ENCODE results near the gene SLC38A5. TPM values are rescaled to one million over a fixed set of nuclear protein-coding genes. Genes with fewer than 3 reads are reported as not detected.
"Not testable (repeated sequence)": the region's sequence is repeated elsewhere in the genome, so short reads cannot be mapped to it uniquely, and the experiment has no call there.

The SLC38A5 gene
- polyA plus RNA-seq (ENCODE audit: insufficient read length in 3 of 3) = 1 to 10 TPM; 3.2 to 6.0 (median 4.1) TPM

DNA sequence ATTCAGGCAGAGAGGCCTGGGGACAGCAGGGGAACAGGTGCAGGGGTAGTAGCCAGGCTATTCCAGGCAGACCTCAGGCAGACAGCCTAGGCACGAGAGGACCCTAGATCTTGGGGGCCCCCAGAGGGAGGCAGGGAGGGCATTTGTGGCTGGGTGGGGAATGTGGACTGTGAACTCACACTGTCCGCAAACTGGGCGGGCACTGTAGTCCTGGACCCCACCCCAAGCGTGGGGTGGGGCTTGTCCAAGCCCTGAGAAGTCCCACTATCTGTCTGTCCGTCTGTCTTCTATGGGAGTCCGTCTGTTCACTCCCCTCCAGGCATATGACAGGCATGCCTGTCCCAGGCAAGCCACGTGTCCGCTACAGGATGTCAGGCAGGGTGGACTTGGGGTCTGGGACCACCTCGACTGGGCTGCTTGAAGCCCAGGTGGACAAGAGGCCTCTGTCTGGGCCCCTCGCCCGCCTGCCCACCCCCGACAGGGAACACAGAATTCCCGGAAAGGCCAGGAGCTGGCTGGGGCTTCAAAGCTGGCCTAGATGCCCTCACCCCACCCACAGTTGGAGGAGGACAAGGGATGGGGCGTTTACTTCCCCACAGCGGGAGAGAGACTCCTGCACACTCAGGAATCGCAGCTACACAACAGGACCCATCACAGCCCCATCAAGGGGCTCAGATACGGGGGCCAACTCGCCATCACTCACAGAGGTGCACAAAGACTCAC, at the start of gene SLC38A5:
Gene SLC38A5, minus strand, starts transcription at position 151 of the 723 bp plus-strand sequence. CDS start 2,336 bp downstream, outside the sequence.
- no peak for DNase-seq (ENCODE audit: low read depth in 3 of 3, low spot score in 2 of 3)

DNA sequence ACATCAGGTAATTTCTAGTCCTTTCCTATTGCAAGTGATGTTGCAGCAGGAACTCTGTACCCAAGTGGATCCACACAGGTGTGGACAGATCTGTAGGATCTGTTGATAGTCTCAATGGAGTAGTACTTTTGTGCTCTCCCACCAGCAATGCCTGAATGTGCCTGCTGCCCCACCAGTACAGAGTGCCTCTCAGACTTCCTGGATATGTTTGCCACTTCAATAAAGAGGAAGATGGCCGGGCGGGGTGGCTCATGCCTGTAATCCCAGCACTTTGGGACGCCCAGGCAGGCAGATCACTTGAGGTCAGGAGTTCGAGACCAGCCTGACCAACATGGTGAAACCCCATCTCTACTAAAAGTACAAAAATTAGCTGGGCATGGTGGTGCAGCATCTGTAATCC, 49.4 kb upstream of the SLC38A5 start:
- not testable (repeated sequence) for DNase-seq (ENCODE audit: low read depth in 3 of 3, low spot score in 2 of 3)

DNA sequence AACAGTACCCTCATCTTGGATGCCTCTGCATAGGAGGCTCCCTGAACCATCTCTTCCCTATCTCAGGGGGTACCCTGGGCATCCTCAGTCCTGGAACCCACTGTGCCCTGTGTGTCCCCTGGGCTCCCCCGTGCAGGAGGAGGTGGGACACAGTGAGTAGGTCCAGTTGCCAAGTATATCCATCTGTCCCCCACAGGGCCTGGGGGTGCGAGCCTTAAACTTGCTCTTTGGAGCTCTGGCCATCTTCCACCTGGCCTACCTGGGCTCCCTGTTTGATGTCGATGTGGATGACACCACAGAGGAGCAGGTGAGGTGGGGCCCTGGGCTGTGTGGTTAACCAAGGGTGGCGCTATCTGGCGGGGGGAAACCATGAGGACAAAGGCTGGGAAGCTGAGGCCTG, 46.9 kb upstream of the SLC38A5 start:
- no peak for DNase-seq (ENCODE audit: low read depth in 3 of 3, low spot score in 2 of 3)

DNA sequence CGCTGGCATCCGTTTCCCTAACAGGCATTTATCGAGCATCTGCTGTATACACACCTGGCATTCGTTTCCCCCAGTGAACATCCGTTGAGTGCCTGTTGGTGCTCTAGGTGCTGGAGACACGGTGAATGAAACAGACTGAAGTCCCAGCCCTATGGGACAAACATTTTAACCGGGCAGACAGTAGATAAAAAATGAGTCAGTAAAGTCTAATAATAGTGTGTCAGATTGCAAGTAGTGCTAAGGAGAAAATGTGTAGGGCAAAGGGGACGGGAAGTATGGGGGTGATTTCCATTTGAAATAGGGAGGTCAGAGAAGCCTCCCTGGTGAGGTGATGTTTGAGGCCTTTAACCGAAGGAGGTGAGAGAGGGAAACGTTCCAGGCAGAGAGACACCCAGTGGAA, 46.2 kb upstream of the SLC38A5 start:
- no peak for DNase-seq (ENCODE audit: low read depth in 3 of 3, low spot score in 2 of 3)

DNA sequence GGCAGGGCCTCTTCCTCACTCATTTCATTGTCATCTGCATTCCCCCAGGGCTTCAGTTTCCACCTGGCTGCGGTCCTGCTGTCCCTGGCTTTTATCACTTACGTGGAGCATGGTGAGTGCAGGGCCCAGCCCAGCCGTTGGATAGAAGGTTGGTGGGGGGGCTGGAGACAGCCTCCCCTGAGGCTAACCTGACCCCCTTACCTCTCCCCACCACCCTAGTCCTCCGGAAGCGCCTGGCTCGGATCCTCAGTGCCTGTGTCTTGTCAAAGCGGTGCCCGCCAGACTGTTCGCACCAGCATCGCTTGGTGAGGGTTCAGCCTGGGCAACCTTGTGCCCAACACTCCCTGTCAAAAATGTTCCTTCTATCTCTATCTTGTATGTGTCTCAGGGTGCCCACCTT, 45.8 kb upstream of the SLC38A5 start:
- DNase-seq (ENCODE audit: low read depth in 3 of 3, low spot score in 2 of 3) = no peak

DNA sequence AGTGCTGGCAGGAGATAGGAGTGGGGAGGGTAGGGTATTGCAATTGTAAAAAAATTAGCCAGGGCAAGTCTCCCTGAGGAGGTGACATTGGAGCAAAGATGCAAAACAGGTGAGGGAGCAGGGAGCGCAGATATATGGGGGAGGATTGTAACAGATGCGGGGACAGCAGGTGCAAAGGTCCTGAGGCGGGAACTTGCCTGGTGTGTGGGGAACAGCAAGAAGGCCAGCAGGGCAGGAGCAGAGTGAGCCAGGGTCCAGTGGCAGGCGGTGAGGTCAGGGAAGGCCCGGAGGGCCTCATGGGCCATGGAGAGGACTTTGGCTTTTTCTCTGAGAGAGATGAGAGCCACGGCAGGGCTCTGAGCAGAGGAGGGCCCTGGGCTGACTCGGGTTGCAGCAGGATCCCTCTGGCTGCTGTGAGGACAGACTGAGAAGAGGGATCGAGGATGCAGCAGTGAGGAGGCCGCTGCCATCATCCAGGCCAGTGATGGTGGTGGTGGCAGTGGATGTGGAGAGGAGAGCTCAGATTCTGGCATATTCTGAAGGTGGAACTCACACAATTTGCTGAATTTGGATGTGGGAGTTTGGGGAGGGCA, 44.9 kb upstream of the SLC38A5 start:
- DNase-seq (ENCODE audit: low read depth in 3 of 3, low spot score in 2 of 3) = no peak

DNA sequence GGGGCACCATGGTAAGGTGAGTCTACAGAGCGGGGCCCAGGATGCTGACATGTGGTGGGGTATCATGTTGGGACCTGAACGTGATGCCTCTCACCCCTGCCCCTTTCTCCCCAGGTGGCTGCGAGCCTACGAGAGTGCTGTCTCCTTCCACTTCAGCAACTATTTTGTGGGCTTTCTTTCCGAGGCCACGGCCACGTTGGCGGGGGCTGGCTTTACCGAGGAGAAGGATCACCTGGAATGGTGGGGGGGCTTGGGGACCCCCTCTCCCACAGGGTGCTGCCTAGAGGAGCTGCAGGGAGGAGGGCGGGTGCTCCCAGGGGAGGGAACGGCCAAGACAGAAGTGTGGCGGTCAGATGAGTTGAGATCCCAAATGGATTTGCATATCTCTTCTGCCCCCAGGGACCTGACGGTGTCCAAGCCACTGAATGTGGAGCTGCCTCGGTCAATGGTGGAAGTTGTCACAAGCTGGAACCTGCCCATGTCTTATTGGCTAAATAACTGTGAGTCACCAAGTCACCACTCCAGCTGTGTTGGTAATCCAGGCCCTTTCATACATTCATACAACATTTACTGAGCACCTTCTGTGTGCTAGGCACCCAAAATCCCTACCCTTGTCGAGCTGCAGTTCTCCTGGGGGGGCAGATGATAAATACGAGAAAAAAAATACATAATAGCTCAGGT, 44.2 kb upstream of the SLC38A5 start:
- no peak for DNase-seq (ENCODE audit: low read depth in 3 of 3, low spot score in 2 of 3)

DNA sequence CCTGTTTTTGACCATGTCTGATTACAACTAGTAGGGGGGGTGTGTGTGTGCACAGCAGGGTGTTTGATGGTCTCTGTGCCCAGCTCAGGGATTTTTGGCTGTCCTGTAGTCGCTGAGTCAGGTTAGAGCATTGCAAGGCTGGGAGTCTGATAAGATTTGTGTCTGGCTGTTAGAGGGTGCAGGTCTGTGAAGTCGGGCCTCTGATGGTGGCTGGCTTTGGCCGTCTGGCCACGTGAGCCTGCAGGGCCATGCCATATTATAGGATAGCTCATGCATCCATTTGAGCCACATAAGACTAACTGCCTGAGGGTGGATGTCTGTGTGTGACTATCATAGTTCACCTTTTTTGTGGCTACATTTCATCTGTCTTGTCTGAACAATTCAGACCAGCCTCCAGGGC, 43.6 kb upstream of the SLC38A5 start:
- DNase-seq (ENCODE audit: low read depth in 3 of 3, low spot score in 2 of 3) = no peak

DNA sequence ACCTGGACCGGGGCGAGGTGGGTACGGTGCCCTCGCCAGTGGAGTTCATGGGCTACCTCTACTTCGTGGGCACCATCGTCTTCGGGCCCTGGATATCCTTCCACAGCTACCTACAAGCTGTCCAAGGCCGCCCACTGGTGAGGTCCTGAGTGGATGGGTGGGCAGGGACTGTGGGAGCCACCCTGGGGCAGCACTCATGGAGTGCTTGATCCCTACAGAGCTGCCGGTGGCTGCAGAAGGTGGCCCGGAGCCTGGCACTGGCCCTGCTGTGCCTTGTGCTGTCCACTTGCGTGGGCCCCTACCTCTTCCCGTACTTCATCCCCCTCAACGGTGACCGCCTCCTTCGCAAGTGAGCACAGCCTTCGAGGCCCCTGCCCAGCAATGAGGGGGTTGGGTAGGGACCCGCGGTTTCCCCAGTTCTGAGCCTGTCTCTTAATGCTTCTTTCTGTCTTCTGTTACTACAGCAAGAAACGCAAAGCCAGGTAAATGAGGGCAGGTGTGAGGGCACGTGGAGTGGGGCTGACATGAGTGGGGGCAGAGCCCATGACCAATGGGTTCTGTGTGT, 42.4 kb upstream of the SLC38A5 start:
- DNase-seq (ENCODE audit: low read depth in 3 of 3, low spot score in 2 of 3) = no peak

DNA sequence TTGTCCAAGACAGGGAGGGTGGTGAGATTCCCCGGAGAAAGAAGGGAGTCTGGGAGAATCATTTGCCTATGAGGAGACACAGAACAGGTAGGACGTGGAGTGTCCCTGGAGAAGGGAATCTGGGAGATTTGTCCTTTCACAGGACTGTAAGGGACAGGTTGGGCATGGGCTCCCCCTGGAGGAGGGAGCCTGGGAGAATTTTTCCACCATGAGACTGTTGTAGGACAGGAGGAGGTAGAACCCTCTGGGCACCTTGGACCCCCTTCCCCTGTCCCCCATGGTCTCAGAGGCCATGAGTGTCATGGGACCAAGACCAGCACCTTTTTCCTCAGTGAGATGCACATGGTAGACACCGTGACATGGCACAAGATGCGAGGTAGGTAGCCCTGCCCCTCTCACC, 41.5 kb upstream of the SLC38A5 start:
- DNase-seq (ENCODE audit: low read depth in 3 of 3, low spot score in 2 of 3) = no peak

DNA sequence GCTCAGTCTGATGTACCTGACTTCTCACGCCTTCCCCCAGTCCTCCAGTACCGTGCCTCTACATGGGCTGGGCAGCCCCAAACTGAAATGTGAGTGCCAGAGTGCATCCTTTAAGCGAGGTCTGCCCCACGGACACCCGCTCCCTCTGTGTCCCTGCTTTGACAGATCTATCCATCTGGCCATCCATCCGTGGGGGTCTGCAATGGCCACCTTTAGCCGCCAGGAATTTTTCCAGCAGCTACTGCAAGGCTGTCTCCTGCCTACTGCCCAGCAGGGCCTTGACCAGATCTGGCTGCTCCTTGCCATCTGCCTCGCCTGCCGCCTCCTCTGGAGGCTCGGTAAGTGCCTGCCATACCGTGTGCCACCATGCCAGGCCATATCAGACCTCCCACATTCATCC, 39.6 kb upstream of the SLC38A5 start:
- no peak for DNase-seq (ENCODE audit: low read depth in 3 of 3, low spot score in 2 of 3)

DNA sequence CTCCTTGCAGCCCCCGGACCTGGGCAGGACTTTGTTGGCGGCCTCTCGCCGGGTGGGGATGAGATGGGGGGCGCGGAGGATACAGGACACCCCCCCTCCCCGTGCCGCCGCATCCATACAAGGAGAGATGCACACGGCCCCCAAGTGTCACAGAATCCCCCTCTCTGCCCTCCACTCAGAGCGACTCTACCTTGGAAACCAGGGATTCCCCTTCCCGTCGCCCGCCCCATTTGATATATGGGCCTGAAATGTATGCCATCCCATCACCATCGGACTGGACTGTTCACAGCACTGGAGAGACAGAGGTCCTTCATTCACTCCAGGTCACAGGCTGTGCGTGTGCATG, 39.2 kb upstream of the SLC38A5 start:
- no peak for DNase-seq (ENCODE audit: low read depth in 3 of 3, low spot score in 2 of 3)

DNA sequence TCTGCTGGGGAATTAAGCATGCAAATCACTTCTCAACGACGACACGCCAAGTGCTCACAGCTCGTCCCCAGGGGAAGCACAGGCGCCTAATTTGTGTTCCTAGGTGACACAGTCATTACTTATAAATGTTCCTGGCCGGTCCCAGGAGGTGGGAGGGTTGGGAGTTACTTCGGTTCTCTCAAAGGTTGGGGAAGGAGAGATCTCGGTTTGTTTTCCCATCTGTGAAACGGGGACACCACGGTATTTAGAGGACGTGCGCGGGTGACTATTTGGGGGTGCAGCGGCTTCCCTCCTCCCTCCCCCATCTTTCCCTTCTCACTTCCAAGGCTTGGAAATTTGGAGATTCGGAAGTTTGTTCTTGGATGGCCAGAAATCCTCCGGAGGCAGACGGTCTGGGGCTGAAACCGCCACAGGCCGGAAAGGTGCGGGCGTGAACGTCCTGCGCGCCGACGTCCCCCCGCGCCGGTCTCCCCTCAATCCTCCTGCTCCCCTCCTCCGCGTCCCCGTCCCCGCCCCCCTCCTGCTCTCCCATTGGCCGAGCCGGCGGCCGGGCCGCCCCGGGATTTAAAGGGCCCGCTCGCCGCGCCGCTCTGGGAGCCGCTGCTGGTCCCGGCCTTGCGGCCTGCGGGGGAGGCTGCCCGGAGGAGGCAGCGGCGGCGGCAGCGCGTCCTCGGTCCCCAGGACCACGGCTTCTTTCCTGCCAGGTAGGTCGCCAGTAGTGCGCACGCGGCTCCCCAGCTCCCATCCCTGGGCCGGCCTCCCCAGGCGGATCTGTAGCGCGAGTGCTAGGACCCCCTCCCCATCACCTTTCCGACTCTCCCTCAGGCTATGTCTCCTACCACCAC, 38.6 kb upstream of the SLC38A5 start, which contains the start of gene PORCN:
Gene PORCN, plus strand, starts transcription at position 593 of the 845 bp plus-strand sequence. CDS start 829 bp downstream, outside the sequence.
- no peak for DNase-seq (ENCODE audit: low read depth in 3 of 3, low spot score in 2 of 3)

DNA sequence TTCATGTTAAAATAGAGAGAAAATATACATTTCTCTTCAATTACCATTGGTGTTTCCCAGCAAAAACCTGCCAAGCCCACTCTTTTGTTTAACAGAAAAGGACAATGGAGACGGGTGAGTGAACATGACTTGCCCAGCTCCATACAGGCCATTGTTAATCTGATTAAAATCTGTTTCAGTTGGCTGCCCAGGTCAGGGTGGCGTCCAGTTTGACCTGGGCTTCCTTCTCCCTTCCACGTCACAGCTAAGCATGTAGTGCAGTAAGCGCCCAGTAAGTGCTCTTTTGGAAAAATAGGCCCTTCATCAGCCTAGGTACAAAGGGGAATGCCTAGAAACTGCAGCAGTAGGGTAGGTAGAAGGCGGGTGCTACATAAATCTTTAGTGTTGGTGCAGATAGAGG, 37.2 kb upstream of the SLC38A5 start:
- no peak for DNase-seq (ENCODE audit: low read depth in 3 of 3, low spot score in 2 of 3)

DNA sequence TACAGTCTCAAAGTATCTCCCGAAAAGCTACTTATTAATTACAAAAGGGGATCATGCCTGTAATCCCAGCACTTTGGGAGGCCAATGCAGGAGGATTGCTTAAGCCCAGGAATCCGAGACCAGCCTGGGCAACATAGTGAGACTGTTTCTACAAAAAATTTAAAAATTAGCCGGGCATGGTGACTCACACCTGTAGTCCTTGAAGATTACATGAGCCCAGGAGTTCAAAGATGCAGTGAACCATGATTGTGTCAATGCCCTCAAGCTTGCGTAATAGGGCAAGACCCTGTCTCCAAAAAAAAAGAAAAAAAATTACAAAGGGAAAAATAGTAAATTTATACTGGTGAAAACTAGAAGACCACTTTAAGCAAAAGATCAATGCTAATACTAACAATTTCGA, 35.4 kb upstream of the SLC38A5 start:
- DNase-seq (ENCODE audit: low read depth in 3 of 3, low spot score in 2 of 3) = no peak

DNA sequence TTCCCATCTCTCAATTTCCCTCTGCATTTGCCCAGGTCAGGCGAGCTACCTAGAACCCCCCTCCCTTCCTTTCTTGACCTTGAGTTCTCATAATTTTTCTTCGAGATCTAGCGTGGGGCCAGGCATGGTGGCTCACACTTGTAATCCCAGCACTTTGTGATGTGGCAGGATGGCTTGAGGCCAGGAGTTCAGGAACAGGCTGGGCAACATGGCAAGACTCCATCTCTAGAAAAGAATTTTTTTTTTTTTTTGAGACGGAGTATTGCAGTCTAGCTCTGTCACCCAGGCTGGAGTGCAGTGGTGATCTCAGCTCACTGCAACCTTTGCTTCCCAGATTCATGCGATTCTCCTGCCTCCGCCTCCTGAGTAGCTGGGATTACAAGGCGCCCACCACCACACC, 34.2 kb upstream of the SLC38A5 start:
- no peak for DNase-seq (ENCODE audit: low read depth in 3 of 3, low spot score in 2 of 3)

DNA sequence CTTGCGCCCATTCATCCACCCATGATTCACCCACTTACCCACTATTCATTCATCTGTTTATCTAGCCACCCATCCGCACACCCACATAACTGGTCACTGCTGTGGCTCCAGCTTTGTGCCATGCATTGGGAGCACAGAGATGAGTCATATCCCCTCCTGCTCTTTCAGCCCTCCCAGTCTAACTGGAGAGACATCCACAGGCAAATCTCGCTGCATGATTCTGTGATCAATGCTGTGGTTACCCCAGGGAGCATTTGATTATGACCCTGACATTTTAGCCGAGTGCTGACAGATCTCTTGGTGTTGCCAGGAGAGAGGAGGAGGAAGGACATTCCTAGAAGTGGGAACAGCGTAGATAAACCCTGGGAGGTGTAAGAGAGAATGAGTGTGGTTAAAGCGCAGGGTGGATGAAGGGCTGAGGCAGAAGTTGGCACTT, 28.3 kb upstream of the SLC38A5 start:
- no peak for DNase-seq (ENCODE audit: low read depth in 3 of 3, low spot score in 2 of 3)

DNA sequence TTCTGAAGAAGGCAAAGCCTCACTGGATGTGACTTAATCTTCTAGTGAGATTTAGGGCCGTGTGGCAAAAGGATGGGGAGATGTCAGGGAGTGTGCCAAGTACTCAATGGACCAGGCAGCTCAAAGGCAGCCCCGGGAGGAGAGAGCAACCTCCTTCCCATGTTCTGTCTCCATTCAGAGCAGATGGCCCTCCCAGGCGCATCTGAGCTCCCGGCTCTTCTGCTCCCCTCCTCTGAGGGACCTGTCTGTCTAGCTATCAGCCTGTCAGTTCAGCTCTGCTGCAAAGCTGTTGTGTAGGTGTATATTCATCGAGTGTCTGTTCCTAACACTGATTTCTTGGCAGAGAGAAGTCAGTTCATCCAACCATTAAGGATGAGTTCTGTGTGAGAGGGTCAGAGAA, 27.8 kb upstream of the SLC38A5 start:
- DNase-seq (ENCODE audit: low read depth in 3 of 3, low spot score in 2 of 3) = no peak

DNA sequence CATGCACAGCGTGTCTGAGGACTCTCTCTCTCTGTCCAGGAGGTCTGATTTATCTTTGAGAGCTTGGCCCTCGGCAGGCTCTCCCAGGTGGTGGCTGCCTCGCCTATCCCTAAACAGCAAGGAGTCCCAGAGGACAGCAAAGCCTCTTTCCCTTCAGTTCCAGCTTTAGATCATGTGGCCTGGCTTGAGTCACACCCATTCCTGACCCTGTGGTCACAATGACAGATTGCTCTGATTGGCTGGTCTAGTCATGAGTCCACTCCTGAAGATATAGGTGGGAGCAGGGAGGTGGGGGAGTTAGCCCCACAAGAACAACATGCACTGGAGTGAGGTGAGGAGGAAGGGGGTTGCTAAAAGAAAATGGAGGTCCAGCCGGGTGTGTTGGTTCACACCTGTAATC, 26.6 kb upstream of the SLC38A5 start:
- no peak for DNase-seq (ENCODE audit: low read depth in 3 of 3, low spot score in 2 of 3)

DNA sequence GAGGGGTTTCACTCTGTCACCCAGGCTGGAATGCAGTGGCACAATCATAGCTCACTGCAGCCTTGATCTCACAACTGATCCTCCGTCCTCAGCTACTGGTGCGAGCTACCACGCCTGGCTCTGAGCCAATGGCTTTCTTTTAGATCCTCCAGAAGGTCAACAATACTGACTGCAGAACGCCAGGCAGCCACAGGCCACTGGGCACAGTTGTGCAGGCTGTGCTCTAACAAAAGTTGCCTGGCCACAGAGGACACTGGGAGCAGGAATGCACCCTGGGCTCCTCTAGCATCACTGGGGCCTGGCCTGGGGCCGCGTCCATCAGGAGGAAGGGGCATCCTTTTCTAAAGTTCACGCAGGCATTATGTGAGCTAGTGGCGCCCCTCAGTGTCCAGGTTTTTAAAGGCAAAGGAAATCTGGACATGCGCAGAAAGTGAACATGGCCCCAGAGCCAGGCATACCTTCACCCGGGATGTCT, 23.9 kb upstream of the SLC38A5 start:
- no peak for DNase-seq (ENCODE audit: low read depth in 3 of 3, low spot score in 2 of 3)

All from right renal cortex interstitium (tissue), 3 donors.